ENCODE data around the gene SEMG2. TPM values are rescaled to one million over a fixed set of nuclear protein-coding genes. Genes with fewer than 3 reads are reported as not detected.

Gene SEMG2
- total RNA-seq, 1 donor from 2014 or later: not detected

Other genes with a start within 250 kb of the SEMG2 start
- gene KCNS1, start 120.2 kb upstream of the SEMG2 start, total RNA-seq: 2.7 TPM
- gene WFDC5, start 106.2 kb upstream of the SEMG2 start, total RNA-seq: not detected
- gene WFDC12, start 96.9 kb upstream of the SEMG2 start, total RNA-seq: not detected
- gene PI3, start 46.5 kb upstream of the SEMG2 start, total RNA-seq: not detected
- not detected for gene SEMG1, start 14.3 kb upstream of the SEMG2 start, total RNA-seq
- gene SLPI, start 33.2 kb downstream of the SEMG2 start, total RNA-seq: not detected
- gene RBPJL, start 85.5 kb downstream of the SEMG2 start, total RNA-seq: not detected
- gene MATN4, start 86.9 kb downstream of the SEMG2 start, total RNA-seq: not detected
- gene SDC4, start 127.1 kb downstream of the SEMG2 start, total RNA-seq: 1.9 TPM
- gene SYS1, start 141.8 kb downstream of the SEMG2 start, total RNA-seq: 23.4 TPM
- not detected for gene TP53TG5, start 157.0 kb downstream of the SEMG2 start, total RNA-seq
- gene DBNDD2, start 186.9 kb downstream of the SEMG2 start, total RNA-seq: 5.9 TPM
- 12.0 TPM for gene PIGT, start 194.8 kb downstream of the SEMG2 start, total RNA-seq
- 3.4 TPM for gene WFDC2, start 248.4 kb downstream of the SEMG2 start, total RNA-seq